GM21528 (cell line): ENCODE results near the gene OR5K4.

Experiments used
- ATAC-seq: cut with Tn5 transposase; IDR thresholded peaks from one replicate; pipeline ENCODE4 v1.9.1; 2021; ENCODE audit warnings: mild to moderate bottlenecking, moderate library complexity; ENCODE audit not compliant: unreplicated experiment, low FRiP score

OR5K4 gene, protein sequence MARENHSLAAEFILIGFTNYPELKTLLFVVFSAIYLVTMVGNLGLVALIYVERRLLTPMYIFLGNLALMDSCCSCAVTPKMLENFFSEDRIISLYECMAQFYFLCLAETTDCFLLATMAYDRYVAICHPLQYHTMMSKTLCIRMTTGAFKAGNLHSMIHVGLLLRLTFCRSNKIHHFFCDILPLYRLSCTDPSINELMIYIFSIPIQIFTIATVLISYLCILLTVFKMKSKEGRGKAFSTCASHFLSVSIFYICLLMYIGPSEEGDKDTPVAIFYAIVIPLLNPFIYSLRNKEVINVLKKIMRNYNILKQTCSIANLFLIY

GRCh38 chr3:98353554-98353953 lies at the start of gene OR5K4:
Gene OR5K4, plus strand, starts transcription at chr3:98353854. Its CDS starts 0 bp downstream, at chr3:98353854.
- no peak for ATAC-seq

- ATAC-seq, result no peak
Measured at GRCh38 chr3:98322101-98322500, 31.6 kb upstream of the OR5K4 start.

GRCh38 chr3:98322686-98323085 lies 31.0 kb upstream of the OR5K4 start:
- no peak for ATAC-seq

DNA sequence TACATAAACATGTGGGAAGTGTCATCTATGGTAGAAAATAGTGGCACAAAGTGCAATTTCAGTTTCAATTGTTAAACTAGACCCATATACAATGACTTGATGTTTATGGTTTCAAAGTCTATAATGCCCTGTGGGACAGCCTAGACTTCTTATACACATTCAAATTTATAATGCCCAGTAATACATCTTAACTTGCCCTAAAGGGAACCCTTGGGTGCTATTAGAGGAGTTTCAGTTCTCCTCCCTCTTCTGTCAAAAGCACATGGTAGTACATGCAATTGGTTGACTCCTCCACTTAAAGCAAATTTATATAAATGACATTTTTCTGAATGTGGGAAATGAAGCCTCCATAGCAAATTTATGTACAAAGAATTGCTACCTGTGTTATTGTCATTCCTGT lies 30.2 kb upstream of the OR5K4 start:
- ATAC-seq, result no peak

- ATAC-seq, result no peak
Measured at GRCh38 chr3:98325055-98325454, 28.6 kb upstream of the OR5K4 start.

DNA sequence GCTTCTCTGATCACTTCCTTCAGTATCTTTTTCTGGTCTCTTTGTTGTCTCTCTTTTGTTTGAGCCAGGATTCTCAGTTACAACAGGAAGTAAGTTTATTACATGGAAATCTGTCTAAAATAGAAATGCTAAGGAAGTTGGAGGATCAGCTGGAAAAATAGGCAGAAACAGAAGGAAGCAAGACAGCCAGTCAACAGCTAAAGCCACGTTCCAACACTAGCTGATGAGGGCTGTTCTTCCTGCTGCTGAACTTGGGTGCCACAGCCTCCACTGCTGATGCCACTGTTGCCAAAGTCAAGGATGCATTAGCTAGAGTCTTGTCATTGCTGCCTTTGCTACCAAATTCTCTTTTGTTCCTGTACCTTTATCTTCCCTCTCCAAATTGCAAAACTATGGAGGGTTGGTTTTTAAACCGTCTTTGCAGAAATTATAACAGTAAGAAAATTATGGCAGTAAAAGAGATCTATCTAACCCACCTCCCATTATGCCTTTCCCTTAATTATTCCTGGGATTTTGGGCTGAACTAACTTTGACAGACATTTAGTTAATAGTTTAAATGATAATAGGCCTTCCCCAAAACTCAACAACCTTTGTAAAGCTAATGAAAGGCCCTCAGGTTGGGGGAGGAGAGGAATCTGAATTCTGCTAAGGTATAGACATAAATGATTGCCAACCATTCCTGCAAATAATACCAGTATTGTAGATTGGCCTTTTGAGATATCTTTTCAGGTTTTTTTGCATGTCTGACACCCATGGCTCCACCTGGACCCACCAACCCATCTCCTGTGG lies 27.4 kb upstream of the OR5K4 start:
- no peak for ATAC-seq

GRCh38 chr3:98326945-98327344 lies 26.7 kb upstream of the OR5K4 start:
- ATAC-seq, result peak; percentile 69

DNA sequence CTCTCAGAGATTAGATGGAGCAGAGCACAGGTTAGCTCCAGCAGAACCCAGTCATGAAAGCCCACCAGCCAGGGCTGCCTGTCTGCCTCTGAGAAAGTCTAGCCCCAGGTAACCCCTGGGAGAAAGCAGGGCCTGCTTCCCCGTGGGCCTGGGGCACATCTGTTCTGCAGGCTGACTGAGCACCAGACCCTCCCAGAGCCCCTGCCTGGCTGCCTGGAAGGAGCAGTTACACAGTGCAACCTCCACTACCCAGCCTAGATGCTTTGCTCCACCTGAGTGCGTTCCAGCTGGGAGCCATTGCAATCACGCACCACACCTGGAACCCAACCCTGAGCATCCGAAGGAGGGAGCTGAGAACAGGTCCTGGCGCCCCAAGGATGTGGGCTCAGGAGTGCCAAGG lies 24.7 kb upstream of the OR5K4 start:
- ATAC-seq, result no peak

DNA sequence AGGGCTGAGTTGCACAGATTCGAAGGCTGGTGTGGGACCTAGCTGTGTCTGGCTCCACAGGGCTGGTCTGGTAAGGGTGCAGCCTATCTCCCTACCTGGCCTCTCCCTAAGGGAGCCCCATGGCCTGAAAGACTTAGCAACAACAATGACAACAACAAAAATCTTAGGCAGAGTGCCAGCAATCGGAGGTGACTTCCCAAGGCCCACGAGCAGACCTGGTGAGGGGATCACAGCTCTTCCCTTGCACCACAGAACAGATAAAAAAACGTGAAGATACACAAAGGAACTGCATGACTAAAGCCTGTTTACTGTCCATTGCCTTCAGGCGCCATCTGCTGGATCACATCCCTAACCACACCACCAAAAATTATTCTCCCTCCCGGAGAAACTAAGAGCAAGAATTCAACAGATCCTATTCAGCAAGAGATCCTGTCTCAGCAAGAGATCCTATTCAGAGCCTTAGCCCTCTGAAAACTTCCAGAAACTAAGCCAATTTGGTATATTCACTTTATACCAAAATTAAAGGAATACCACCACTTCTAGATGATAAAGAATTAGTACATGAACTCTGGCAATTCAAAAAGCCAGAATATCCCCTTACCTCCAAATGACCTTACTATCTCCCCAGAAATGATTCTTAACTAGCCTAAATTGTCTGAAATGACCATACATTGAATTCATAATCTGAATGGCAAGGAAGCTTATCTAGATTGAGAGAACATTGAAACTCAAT lies 24.1 kb upstream of the OR5K4 start:
- peak; percentile 68 for ATAC-seq

DNA sequence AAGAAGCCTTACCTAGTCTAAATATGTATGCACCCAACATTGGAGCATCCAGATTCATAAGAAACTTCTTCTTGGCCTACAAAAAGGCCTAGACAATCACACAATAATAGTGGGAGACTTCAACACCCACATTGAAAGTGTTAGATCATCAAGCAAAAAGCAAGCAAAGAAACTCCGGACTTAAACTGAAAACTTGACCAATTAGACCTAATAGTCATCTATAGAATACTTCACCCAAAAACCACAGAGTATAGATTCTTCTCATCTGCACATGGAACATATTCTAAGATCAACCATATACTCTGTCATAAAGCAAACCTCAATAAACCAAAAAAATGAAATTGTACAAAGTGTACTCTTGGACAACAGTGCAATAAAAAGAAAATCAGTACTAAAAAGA lies 22.3 kb upstream of the OR5K4 start:
- no peak for ATAC-seq

DNA sequence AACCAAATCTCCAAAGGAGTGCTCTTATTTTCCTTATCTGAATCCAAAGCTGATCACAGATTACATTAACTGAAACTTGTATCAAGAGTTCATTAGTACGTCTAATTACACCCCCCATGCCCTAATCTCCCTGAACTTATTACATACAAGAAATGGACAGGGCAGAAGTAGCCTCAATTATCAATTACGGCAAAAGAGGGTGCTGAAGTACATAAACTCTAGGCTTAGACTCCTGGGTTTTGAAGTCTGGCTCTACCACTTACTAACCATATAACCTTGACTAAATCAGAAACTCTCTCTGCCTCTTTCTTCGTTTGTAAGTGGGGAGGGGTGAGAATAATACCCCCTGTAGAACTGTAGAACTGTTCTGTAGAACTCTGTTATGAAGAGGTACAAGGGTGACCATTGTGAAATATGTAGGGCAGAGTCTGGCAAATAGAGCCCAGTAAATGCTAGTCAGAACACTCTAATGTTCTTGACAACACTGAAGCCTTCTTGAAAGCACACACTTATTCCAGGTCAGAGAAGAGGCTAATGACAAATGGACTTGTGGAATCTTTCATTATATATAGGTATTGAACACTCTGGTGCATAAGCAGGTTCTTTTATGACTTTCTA lies 19.6 kb upstream of the OR5K4 start:
- no peak for ATAC-seq

GRCh38 chr3:98339031-98339430 lies 14.6 kb upstream of the OR5K4 start:
- no peak for ATAC-seq

DNA sequence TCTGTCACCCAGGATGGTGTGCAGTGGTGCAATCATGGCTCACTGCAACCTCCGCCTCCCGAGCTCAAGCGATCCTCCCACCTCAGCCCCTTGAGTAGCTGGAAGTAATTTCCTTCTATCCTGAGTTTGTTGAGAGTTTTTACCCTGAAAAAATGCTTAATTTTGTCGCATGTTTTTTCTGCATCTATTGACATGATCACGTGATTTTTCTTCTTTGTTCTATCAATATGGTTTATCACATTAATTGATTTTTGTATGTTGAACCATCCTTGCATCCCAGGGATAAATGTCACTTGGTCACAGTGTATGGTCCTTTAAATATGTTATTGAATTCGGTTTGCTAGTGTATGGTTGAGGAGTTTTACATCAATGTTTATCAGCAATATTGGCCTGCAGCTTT lies 11.9 kb upstream of the OR5K4 start:
- ATAC-seq, result no peak

DNA sequence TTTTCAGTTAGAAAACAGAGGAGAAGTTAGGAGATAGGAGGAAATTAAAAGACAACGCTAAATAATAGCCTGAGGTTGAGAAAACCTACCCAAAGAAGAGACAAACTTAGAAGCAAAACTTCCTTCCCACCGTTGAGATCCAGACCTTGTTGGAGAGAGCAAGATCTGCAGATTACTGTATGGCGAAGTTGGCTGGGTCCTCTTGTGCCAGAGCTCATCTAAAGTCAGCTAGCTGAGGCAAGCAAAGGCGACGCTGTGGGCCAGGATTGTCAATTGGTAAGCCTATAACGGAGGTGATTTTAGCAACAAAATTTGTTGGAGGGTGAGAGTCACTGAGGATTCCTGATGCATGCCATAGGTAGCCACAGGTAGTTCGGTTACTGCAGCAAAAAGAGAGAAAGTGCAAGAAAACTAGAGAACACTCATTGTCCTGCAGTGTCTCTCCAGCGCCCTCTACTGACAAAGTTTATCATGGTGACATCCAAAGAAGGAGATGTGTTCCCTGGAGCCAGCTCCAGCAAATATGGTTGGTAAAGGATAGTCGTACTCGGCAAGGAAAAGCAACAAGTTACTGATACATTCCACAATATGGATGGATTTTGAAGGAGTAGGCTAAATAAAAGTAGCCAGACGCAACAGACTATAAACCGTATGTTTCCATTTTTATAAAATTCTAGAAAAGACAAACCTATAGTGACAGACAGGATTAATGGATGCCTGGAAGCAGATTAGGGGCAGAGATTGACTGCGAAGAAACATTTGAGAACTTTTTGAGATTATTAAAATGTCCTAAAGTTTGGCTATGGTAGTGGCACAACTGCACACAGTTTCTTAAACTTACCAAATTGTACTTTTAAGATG lies 9.8 kb upstream of the OR5K4 start:
- no peak for ATAC-seq

DNA sequence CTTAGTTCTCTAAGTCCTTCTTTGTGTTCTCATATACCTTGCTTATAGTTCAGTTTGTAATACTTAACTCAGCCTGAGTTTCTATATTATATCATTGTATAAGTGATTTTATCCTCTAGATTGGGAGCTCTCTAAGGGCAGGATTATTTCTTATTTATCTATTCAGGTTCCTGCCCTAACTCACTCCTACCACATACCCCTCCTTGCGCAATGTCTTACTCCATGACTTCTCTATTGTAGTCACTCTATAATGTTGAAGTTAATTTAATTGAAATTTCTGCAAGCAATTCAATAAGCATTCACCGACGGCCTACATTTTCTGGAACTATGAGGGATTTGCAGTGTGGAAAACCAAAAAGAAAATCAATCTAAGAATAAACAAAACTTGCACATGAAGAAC lies 3.6 kb upstream of the OR5K4 start:
- ATAC-seq, result no peak

GRCh38 chr3:98359250-98359649 lies 5.6 kb downstream of the OR5K4 start:
- ATAC-seq, result no peak

DNA sequence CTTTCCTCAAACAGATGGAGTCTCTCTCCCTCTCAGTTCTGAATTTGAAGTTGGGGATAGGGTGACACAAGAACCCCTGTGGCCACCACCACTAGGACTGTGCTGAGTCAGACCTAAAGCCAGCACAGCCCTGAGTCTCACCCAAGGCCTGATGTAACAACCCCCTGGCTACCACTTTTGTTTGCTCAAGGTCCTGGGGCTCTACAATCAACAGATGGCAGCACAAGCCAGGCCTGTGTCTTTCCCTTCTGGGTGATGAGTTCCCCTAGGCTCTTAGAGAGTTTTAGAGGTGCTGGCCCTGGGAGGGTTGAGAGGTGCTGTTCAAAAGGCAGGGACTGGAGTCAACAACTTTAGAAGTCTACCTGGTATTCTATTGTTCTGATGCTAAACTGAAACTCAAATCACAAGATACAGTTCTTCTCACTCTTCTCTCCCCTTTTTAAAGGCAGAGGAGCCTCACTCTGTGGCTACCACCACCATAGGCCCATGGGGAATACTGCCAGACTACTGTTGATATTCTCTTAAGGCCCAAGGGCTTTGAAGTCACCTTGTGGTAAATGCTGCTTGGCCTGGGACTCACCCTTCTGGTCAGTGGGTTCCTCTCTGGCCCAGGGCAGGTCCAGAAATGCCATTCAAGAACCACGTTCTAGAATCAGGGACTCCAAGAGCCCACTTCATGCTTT lies 6.5 kb downstream of the OR5K4 start:
- peak; percentile 66 for ATAC-seq

GRCh38 chr3:98360681-98361080 lies 7.0 kb downstream of the OR5K4 start:
- ATAC-seq, result no peak

DNA sequence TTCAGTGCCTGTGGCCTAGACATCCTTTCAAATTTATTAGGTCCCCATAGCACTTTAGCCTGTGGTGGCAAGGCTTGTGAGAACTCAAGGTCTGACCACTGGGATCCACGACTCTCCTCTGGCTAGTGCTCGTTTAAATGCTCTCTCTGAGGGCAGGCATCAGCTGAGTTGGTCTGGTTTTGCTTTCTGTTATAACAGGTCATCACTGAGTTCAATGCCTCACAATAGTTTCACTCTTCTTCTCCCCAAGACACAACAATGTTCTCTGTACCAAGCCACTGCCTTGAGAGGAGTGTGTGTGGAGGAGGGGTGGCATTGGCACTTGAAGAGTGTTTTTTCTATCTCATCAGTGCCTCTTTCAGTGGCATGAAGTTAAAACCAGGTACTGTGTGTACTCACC lies 7.6 kb downstream of the OR5K4 start:
- no peak for ATAC-seq
